Left forelimb (tissue), 1 donor: Measurements from ENCODE around the gene IL17C.
"Not testable (repeated sequence)": the region's sequence is repeated elsewhere in the genome, so short reads cannot be mapped to it uniquely, and the experiment has no call there.

Experiments used
- DNase-seq: peaks from one replicate; pipeline ENCODE4 v3.0.0-alpha.2; 2018; ENCODE audit warnings: low spot score

Gene IL17C

GRCh38 chr16:88658714-88659113, 20.3 kb downstream of the IL17C start:
- no peak for DNase-seq

DNA sequence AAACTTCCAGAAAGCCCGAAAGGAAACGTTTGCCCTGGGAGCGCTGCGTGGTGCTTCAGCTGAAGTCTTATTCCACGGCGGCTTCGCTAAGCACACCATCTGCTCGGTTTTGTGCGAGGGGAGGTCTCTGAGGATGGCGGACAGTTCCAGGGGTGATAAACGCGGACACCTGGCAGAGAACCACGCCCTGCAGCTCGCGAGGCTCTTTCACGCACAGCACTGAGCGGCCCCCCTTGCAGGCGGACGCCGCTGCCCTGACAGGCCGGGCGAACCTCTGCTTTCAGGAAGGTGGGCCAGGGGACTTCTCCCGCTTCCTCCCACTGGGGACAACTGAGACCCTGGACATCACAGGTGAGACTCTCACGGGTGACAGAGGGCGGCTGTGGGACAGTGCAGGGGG, 20.8 kb downstream of the IL17C start:
- no peak for DNase-seq

DNA sequence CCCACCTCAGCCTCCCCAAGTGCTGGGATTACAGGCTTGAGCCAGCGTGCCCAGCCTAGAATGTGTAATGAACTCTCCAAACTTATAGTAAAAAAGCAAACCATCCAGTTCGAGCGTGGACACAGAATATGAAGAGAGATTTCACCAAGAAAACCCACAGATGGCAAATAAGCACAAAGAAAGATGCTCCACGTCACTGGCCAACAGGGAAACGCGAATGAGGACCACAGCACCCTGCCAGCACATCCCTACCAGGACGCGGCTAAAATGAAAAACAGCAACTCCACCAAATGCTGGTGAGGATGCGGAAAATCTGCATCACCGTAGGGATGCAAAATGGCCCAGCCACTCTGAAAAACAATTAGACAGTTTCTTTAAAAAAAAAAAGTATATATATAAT, 23.1 kb downstream of the IL17C start:
- no peak for DNase-seq

- no peak for DNase-seq
Observed at GRCh38 chr16:88662222-88662842, 24.0 kb downstream of the IL17C start.

DNA sequence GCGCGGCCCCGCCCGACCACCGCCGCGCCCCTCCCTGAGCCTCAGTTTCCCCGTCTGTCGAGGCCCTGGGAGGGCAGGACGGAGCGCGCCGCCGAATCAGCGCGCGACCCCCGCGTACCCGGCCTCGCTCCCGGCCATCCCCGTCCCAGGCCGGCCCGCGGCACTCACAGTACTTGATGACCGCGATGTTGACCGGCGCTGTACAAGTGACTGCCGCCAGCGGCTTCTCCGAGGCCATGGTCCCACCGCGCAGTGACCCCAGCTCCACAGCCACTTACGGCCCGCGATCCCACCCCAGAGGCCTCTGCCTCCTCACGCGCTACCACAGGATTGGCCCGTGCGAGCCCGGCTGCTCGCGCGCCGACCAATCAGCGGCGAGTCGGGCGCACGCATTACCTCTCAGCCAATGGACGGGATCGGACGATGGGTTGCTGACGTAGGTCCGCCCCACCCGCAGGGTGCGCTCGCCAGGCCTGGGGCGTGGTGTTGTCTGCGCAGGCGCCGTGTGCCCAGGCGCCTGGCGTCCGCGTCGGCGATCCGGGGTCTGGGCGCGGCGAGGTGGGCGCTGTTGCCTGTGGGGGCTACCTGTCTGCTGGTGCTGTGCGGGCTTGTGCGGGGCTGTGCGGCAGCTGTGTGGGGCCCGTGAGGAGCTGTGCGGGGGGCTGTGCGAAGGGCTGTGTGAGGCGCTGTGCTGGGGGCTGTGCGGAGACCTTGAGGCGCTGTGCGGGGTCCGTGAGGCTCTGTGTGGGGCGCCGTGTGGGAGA, 24.7 kb downstream of the IL17C start, which contains the start of gene MVD:
TSS of gene MVD (minus strand) at position 249 of the 764 bp plus-strand sequence. CDS start at position 238, 11 bp downstream.
- DNase-seq: peak; percentile 97

DNA sequence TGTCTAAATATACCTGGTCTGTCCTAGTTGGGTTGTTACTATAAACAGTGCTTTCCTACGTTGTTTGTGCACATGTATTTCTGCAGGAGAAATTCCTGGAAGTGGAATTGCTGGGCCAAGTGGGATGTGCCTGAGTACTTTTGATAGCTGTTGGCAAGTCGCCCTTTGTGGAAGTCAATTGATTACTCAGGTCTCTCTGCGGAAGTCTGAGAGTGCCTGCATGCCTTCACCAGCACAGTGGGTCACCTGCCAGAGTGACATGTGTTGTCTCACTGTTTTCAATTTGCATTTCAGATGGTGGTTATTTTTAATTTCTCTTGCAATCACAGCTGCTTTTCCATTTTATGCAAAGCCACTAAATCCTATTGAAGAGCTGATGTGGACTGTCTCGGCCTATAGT, 26.8 kb downstream of the IL17C start:
- DNase-seq: no peak

DNA sequence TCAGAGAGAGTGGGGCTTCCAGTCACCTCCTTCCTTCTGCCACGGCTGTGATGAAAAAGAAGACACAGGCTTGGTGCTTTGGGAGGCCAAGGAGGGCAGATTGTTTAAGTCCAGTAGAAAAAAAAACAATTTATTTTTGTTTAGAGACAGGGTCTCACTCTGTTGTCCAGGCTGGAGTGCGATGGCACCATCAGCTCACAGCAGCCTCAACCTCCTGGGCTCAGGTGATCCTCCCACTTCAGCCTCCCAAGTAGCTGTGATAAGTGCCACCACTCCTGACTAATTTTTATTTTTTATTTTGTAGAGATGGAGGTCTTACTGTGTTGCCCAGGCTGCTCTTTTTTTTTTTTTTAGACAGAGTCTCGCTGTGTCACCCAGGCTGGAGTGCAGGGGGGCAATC, 27.2 kb downstream of the IL17C start:
- no peak for DNase-seq

- DNase-seq: no peak
Observed at GRCh38 chr16:88667461-88667860, 29.1 kb downstream of the IL17C start.

- not testable (repeated sequence) for DNase-seq
Observed at GRCh38 chr16:88669493-88669892, 31.1 kb downstream of the IL17C start.

- no peak for DNase-seq
Observed at GRCh38 chr16:88669980-88670379, 31.6 kb downstream of the IL17C start.

DNA sequence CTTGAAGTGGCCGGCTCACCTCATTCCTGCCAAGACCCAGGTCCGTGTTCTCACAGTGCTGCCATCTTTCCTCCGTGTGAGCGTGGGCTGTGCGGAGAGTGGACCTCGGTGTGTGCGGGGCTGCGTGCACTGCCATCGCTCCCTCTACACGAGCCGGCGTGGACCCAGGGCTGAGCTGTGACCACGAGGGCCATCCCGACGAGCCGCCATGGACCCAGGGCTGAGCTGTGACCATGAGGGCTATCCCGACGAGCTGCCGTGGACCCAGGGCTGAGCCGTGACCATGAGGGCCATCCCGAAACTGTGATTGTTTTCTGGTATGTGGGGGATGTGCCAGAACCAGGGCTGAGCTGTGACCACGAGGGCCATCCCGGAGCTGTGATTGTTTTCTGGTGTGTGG, 33.4 kb downstream of the IL17C start:
- no peak for DNase-seq

- DNase-seq: no peak
Observed at GRCh38 chr16:88672776-88673175, 34.4 kb downstream of the IL17C start.

GRCh38 chr16:88673716-88674379, 35.5 kb downstream of the IL17C start:
- DNase-seq: no peak

GRCh38 chr16:88676502-88677242, 38.3 kb downstream of the IL17C start:
- DNase-seq: no peak

DNA sequence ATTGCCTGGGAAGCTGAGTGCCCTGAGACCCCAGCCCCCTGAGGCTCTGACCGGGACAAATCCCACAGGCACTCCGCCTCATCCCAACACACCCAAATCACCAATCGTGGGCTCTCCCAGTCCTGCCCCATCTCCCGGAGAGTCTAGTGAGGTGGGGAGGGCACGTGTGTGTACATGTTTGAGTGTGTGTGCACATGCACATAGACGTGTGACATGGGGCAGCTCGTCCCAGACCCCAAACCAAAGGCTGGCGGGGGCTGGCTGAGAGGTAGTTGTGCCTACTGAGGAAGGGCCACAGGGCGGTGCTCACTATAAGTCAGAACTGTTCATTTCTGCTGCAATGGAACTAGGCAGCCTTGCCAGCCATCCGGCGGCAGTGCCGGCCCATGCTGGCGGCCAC, 39.3 kb downstream of the IL17C start:
- DNase-seq: no peak

DNA sequence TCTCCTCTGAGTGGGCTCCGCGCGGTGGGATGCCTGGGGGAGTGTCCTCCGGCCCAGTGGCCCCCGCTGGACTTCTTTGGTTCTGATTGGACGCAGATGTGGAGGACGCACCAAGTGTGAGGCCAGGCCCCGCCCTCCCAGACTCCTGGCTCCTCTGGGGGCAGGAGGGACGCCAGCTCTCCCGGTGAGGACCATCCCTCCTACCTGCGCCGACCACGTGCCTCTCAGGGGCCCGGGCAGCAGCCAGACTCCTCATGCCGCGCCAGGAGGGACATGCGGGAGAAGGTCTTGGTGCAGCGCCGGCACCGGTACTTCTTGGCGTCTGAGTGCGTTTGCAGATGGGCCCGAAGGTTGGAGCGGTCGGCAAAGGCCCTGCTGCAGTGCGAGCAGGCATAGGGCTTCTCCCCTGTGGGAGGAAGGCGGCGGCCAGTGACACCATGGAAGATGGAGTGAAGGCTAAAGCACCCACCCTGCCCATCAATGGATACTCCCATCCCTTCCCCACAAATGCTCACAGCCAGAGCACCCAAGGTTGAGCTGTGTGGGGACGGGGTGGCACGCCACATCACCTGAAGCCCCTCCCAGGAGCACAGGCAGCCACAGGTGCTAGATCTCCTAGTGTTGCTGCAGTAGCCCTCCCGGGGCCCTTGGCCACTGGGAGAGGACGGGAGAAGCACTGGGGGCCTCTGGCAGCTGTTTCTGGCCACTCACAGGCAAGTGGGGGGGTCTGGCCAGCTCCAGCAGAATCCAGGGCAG, 40.0 kb downstream of the IL17C start:
- DNase-seq: no peak

GRCh38 chr16:88680554-88681083, 42.2 kb downstream of the IL17C start:
- DNase-seq: no peak

- no peak for DNase-seq
Observed at GRCh38 chr16:88681084-88681680, 42.8 kb downstream of the IL17C start.

DNA sequence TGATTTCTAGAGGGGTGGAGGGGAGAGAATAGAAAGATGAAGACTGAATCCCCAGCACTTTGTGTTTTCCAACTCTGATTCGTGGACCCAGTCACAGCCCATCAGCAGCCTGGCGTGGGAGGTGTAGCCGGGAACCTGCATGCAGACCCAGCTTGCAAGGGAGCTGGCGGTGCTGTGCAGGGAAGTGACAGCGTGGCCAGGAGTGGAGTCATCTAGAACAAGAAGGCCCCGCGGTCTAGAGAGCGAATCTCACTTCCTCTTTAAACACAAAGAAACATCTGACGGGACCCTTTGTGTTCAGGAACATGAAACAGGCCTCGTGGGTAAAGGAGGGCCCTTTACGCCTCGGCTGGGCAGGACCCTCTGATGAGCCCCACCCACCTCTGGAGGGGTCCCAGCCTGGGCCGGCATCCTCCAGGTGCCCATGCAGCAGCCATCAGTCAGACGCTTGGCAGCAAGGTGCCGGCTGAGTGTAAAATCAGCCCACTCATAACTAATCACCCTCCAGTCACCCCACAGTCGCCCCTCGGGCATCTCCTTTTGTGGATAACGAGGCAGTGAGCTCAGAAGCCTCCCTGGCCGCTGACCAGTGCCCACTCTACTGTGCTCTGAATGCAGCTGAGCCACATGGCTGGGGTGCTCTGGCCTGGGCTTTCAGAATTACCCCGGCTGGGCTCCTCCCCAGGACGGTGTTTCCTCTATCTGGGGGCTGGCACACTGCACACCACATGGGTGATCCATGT, 43.5 kb downstream of the IL17C start:
- DNase-seq: no peak

GRCh38 chr16:88684569-88685155, 46.3 kb downstream of the IL17C start:
- DNase-seq: no peak
